Measurements from ENCODE around the gene LRMDA. TPM values are rescaled to one million over a fixed set of nuclear protein-coding genes. Genes with fewer than 3 reads are reported as not detected.

The LRMDA gene
- total and polyA plus RNA-seq, 10 of the 15 experiments (the other 5 are each of a cell fraction or from before 2014, with no cell fraction given) = 0.07 to 0.54 (median 0.29) TPM; not detected in 4

DNA sequence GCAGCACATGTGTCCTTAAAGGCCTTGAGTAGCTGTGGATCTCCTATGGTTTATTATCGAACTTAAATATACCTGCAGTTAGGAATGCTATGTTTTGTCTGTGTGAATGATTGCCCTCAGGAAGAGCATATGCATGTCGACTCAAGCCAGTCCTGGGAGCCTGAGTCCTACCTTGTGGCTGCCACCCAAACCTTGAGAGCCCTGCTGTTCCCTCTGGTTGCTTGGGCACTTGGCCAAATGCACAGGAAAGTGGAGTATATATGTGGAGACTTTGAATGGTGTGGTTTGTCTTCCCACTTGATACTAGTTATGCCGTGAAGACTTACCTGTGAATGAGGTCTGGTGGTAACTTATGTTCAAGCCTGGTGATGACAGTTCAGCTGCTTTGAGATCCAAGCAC, 409.8 kb downstream of the LRMDA start:
- CTCF ChIA-PET = no interaction called here
- 36% methylated on average over 3 of the region's 3 CpGs for WGBS (ENCODE audit: insufficient coverage, insufficient replicate concordance, low lambda C conversion rate, missing lambda C conversion rate)
- intact Hi-C loops (cut with micrococcal nuclease; ENCODE audit: unreplicated experiment) = no loop called here
- TF ChIP-seq REST (IDR thresholded peaks at IDR 0.05; ENCODE audit: low read depth, low read length) = no peak
- TF ChIP-seq SREBF2 (IDR thresholded peaks at IDR 0.05; ENCODE audit: low read length) = no peak
- no peak for TF ChIP-seq CBX3 (IDR thresholded peaks at IDR 0.05; ENCODE audit: borderline replicate concordance, low read depth)
- no peak for TF ChIP-seq SPI1 (IDR thresholded peaks at IDR 0.05; ENCODE audit: borderline replicate concordance, insufficient read depth, low read depth, low read length)
- TF ChIP-seq ZBTB4 (CRISPR knock-in tag; IDR thresholded peaks at IDR 0.05) = no peak
- TF ChIP-seq, protein P1, sequence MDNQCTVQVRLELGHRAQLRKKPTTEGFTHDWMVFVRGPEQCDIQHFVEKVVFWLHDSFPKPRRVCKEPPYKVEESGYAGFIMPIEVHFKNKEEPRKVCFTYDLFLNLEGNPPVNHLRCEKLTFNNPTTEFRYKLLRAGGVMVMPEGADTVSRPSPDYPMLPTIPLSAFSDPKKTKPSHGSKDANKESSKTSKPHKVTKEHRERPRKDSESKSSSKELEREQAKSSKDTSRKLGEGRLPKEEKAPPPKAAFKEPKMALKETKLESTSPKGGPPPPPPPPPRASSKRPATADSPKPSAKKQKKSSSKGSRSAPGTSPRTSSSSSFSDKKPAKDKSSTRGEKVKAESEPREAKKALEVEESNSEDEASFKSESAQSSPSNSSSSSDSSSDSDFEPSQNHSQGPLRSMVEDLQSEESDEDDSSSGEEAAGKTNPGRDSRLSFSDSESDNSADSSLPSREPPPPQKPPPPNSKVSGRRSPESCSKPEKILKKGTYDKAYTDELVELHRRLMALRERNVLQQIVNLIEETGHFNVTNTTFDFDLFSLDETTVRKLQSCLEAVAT (IDR thresholded peaks at IDR 0.05) = no peak
- TF ChIP-seq CUX1 (IDR thresholded peaks at IDR 0.05; ENCODE audit: insufficient replicate concordance, low read depth, low read length) = no peak
- TF ChIP-seq RUNX3 (IDR thresholded peaks at IDR 0.05; ENCODE audit: low read length) = no peak
- no peak for TF ChIP-seq NRF1 (conservative IDR thresholded peaks at IDR 0.05; ENCODE audit: low read depth, low read length)
- no peak for TF ChIP-seq BCL11A (IDR thresholded peaks at IDR 0.05; ENCODE audit: low read depth, low read length)
- TF ChIP-seq BHLHE40 (IDR thresholded peaks at IDR 0.05; ENCODE audit: borderline replicate concordance in 1 of 2, low read depth in 2 of 2, low read length in 1 of 2) = no peak

More for the DNA sequence above, 409.8 kb downstream of the LRMDA start:
- DNase-seq (ENCODE audit: low read depth, low spot score) (no peak), FAIRE-seq (no peak), ATAC-seq (no peak)
- SMC1A ChIA-PET (ENCODE audit: uncharacterized antibody, unreplicated experiment) = no interaction called here
- H3K36me3 ChIP-seq (ENCODE audit: control insufficient read depth in 2 of 2, insufficient read depth in 2 of 2, low read length in 1 of 2) = no peaks in the 10 kb centered on the region
- H3K9ac ChIP-seq (ENCODE audit: control insufficient read depth, insufficient read depth, low read length) = no peak overlapping the region
- in situ Hi-C loops (cut with MboI) = no loop called here
- no TSS peak for BruUV-seq (replicated peaks)
- H3K4me2 ChIP-seq (ENCODE audit: control insufficient read depth, insufficient read depth) = no peak overlapping the region
- H3K79me2 ChIP-seq (ENCODE audit: control insufficient read depth, insufficient read depth, low read length) = no peaks in the 10 kb centered on the region
- H3K9me3 ChIP-seq (replicated peaks; ENCODE audit: control insufficient read depth, insufficient read depth, low read length) = no peaks in the 10 kb centered on the region
- POLR2A ChIA-PET = no interaction called here
- H3K27ac ChIP-seq (ENCODE audit: control insufficient read depth, insufficient read depth) = no peak overlapping the region
- H3K4me3 ChIP-seq = no peak overlapping the region
- no peaks in the 10 kb centered on the region; a peak in 1 of 4 replicates for H3K27me3 ChIP-seq (replicated peaks in 1 of 2; ENCODE audit: control insufficient read depth in 2 of 2, insufficient read depth in 2 of 2, low read length in 1 of 2)
- no peaks in the 10 kb centered on the region for H3K4me1 ChIP-seq (ENCODE audit: control insufficient read depth, insufficient read depth, low read length)
- H4K20me1 ChIP-seq (ENCODE audit: control insufficient read depth, insufficient read depth) = no peaks in the 10 kb centered on the region
- RAD21 ChIA-PET (ENCODE audit: unreplicated experiment) = no interaction called here
- no peak overlapping the region for H2AFZ ChIP-seq (ENCODE audit: control insufficient read depth, low read depth, low read length)

Data from GM12878 (cell line).